H1 (cell line): ENCODE data around the gene TEX30. TPM values are rescaled to one million over a fixed set of nuclear protein-coding genes. Genes with fewer than 3 reads are reported as not detected.

Experiments
- CTCF ChIA-PET: fragments of 300-600 bp; sonication (Branson Sonifier 250); formaldehyde crosslinking; loops from one replicate; lab custom pipeline; 2021; ENCODE audit not compliant: partially characterized antibody; lab: Charles Lee
- POLR2A ChIA-PET: fragments of 300-600 bp; sonication (Branson Sonifier 250); formaldehyde crosslinking; loops from one replicate; lab custom pipeline; 2021; ENCODE audit warnings: inconsistent platforms; ENCODE audit not compliant: partially characterized antibody; lab: Charles Lee
- DNase-seq, 2 experiments: peaks; one replicate each; pipeline versions ENCODE4 v3.0.0 to v3.0.0-alpha.2; 2010 to 2022; ENCODE audit warnings: low spot score in 2 of 2, low read depth in 1 of 2, mixed read lengths in 1 of 2
- FAIRE-seq: peaks from 2 replicates; lab custom pipeline; 2011; peaks lifted over from hg19 to GRCh38; lab: Jason Lieb, UNC
- H2AFZ ChIP-seq: 2 replicates; pipeline ENCODE4 v1.8.1; 2012; ENCODE audit warnings: low read length, inconsistent platforms
- H2AK5ac ChIP-seq: 2 replicates; pipeline ENCODE4 v1.6.1; 2013; ENCODE audit warnings: low read depth, low read length
- H2BK120ac ChIP-seq: replicated peaks from 2 replicates; pipeline ENCODE3; 2013; ENCODE audit warnings: low read depth, low read length, inconsistent platforms
- H2BK12ac ChIP-seq: 2 replicates; pipeline ENCODE4 v1.6.1; 2013; ENCODE audit warnings: low read depth, low read length
- H2BK15ac ChIP-seq: 2 replicates; pipeline ENCODE4 v1.6.1; 2013; ENCODE audit warnings: low read length
- H2BK20ac ChIP-seq: 2 replicates; pipeline ENCODE4 v1.6.1; 2013; ENCODE audit warnings: low read length
- H2BK5ac ChIP-seq: 2 replicates; pipeline ENCODE4 v1.6.1; 2013; ENCODE audit warnings: low read depth, low read length
- H3K14ac ChIP-seq: 2 replicates; pipeline ENCODE4 v1.6.1; 2013; ENCODE audit warnings: inconsistent platforms; ENCODE audit not compliant: insufficient read length
- H3K18ac ChIP-seq: 2 replicates; pipeline ENCODE4 v1.6.1; 2013; ENCODE audit warnings: low read length; ENCODE audit errors: extremely low read depth
- H3K23ac ChIP-seq: 2 replicates; pipeline ENCODE4 v1.6.1; 2013; ENCODE audit warnings: inconsistent platforms; ENCODE audit not compliant: insufficient read length
- H3K23me2 ChIP-seq: 2 replicates; pipeline ENCODE4 v1.6.1; 2013; ENCODE audit warnings: low read depth, low read length
- H3K27ac ChIP-seq: 2 replicates; pipeline ENCODE4 v1.6.1; 2011; ENCODE audit warnings: low read depth, low read length, inconsistent platforms
- H3K27me3 ChIP-seq, 4 experiments: replicated peaks in 1 of 4; 1 replicate in 1 of 4; 2 replicates in 3 of 4; pipeline versions ENCODE4 v1.6.1 to v1.8.1; 2011 to 2013; ENCODE audit warnings: low read length in 3 of 4, mild to moderate bottlenecking in 3 of 4, inconsistent platforms in 2 of 4, mixed read lengths in 2 of 4, moderate library complexity in 1 of 4; ENCODE audit not compliant: control insufficient read depth in 3 of 4, insufficient read depth in 3 of 4; ENCODE audit errors: extremely low read depth in 1 of 4
- H3K36me3 ChIP-seq, 4 experiments: 2 replicates each; pipeline versions ENCODE4 v1.6.1 to v1.8.1; 2011 to 2013; ENCODE audit warnings: mild to moderate bottlenecking in 4 of 4, low read length in 3 of 4, moderate library complexity in 2 of 4, control low read depth in 1 of 4, inconsistent platforms in 1 of 4; ENCODE audit not compliant: insufficient read depth in 4 of 4, control insufficient read depth in 2 of 4
- H3K4ac ChIP-seq: replicated peaks from 2 replicates; pipeline ENCODE3; 2013; ENCODE audit warnings: low read length, low read depth, mixed read lengths, inconsistent platforms; ENCODE audit not compliant: insufficient read length
- H3K4me1 ChIP-seq, 4 experiments: replicated peaks in 1 of 4; 1 replicate in 1 of 4; 2 replicates in 3 of 4; pipeline versions ENCODE4 v1.6.1 to v1.8.1; 2011 to 2013; ENCODE audit warnings: low read length in 3 of 4, inconsistent platforms in 2 of 4, mixed read lengths in 1 of 4; ENCODE audit not compliant: insufficient read depth in 4 of 4, control insufficient read depth in 3 of 4
- H3K4me2 ChIP-seq, 2 experiments: 2 replicates each; pipeline versions ENCODE4 v1.6.1 to v1.8.1; 2011 to 2013; ENCODE audit warnings: low read depth in 2 of 2, low read length in 2 of 2, control low read depth in 1 of 2, inconsistent platforms in 1 of 2, mild to moderate bottlenecking in 1 of 2; ENCODE audit not compliant: insufficient read depth in 1 of 2
- H3K4me3 ChIP-seq, 4 experiments: fragments of 200-600, 300-600 bp in 1 of 4; sonication (generic), shearing (Covaris generic), sonication (Bioruptor Twin) in 1 of 4; 2 replicates each; pipeline versions ENCODE4 v1.5.1 to v1.8.1; 2011 to 2016; ENCODE audit warnings: low read length in 4 of 4, low read depth in 3 of 4, control low read depth in 2 of 4, inconsistent platforms in 2 of 4, mild to moderate bottlenecking in 2 of 4, mixed read lengths in 1 of 4, moderate library complexity in 1 of 4; ENCODE audit not compliant: insufficient read depth in 2 of 4; ENCODE audit errors: extremely low read depth in 1 of 4
- H3K56ac ChIP-seq: replicated peaks from 2 replicates; pipeline ENCODE3; 2013; ENCODE audit warnings: low read depth, mild to moderate bottlenecking, mixed read lengths, low read length, inconsistent platforms; ENCODE audit not compliant: insufficient read length
- H3K79me1 ChIP-seq: 2 replicates; pipeline ENCODE4 v1.6.1; 2013; ENCODE audit warnings: low read depth, low read length, control low read depth
- H3K79me2 ChIP-seq, 2 experiments: 2 replicates each; pipeline versions ENCODE4 v1.6.1 to v1.8.1; 2012 to 2013; ENCODE audit warnings: low read length in 2 of 2, mild to moderate bottlenecking in 2 of 2, inconsistent platforms in 1 of 2; ENCODE audit not compliant: insufficient read depth in 2 of 2, control insufficient read depth in 1 of 2
- H3K9ac ChIP-seq, 4 experiments: replicated peaks in 1 of 4; 1 replicate in 1 of 4; 2 replicates in 3 of 4; pipeline versions ENCODE4 v1.6.1 to v1.8.1; 2011 to 2013; ENCODE audit warnings: low read depth in 3 of 4, low read length in 3 of 4, control low read depth in 2 of 4, mild to moderate bottlenecking in 2 of 4, moderate library complexity in 2 of 4, inconsistent platforms in 1 of 4; ENCODE audit errors: extremely low read depth in 1 of 4
- H3K9me3 ChIP-seq, 2 experiments: 2 replicates each; pipeline versions ENCODE4 v1.6.1 to v1.8.1; 2012 to 2013; ENCODE audit warnings: mild to moderate bottlenecking in 2 of 2, moderate library complexity in 2 of 2, control low read depth in 1 of 2, inconsistent platforms in 1 of 2, low read depth in 1 of 2, low read length in 1 of 2, mixed read lengths in 1 of 2; ENCODE audit not compliant: insufficient read depth in 2 of 2
- H4K20me1 ChIP-seq, 2 experiments: replicated peaks in 1 of 2; 2 replicates each; pipeline versions ENCODE3 to v1.8.1; 2011 to 2013; ENCODE audit warnings: inconsistent platforms in 2 of 2, low read length in 2 of 2, mild to moderate bottlenecking in 1 of 2; ENCODE audit not compliant: insufficient read depth in 2 of 2, control insufficient read depth in 1 of 2
- H4K5ac ChIP-seq: 2 replicates; pipeline ENCODE4 v1.6.1; 2013; ENCODE audit warnings: low read length, low read depth, mixed read lengths, inconsistent platforms; ENCODE audit not compliant: insufficient read length
- H4K8ac ChIP-seq: 2 replicates; pipeline ENCODE4 v1.8.0; 2013; ENCODE audit warnings: mild to moderate bottlenecking, moderate library complexity, low read length, inconsistent platforms; ENCODE audit not compliant: insufficient read depth; ENCODE audit errors: extremely low read depth
- H4K91ac ChIP-seq: replicated peaks from 2 replicates; pipeline ENCODE3; 2013; ENCODE audit warnings: low read length, mixed read lengths, inconsistent platforms; ENCODE audit not compliant: insufficient read length
- CEBPB ChIP-seq: IDR thresholded peaks from 2 replicates; pipeline ENCODE4 v1.6.1; 2012; ENCODE audit warnings: low read depth, low read length
- MAFK ChIP-seq: IDR thresholded peaks from 2 replicates; pipeline ENCODE4 v1.6.1; 2012; ENCODE audit warnings: low read depth, mild to moderate bottlenecking, improper control_type of control experiment, low read length
- PHF8 ChIP-seq: fragments of 200-600 bp; sonication (generic); conservative IDR thresholded peaks from 2 replicates; pipeline ENCODE4 v1.7.1; 2012; ENCODE audit warnings: low read depth, mild to moderate bottlenecking, inconsistent platforms, low read length, moderate library complexity
- POLR2A ChIP-seq, 2 experiments: IDR thresholded peaks; 1 replicate in 1 of 2; 2 replicates in 1 of 2; pipeline ENCODE4 v1.6.1; 2011; ENCODE audit warnings: low read depth in 2 of 2, low read length in 2 of 2, mild to moderate bottlenecking in 2 of 2; ENCODE audit errors: control extremely low read depth in 1 of 2
- RBBP5 ChIP-seq: IDR thresholded peaks from 2 replicates; pipeline ENCODE4 v1.7.1; 2012; ENCODE audit warnings: low read depth, mild to moderate bottlenecking, inconsistent platforms, low read length, moderate library complexity, borderline replicate concordance
- TBP ChIP-seq: IDR thresholded peaks from 2 replicates; pipeline ENCODE4 v1.6.1; 2011; ENCODE audit warnings: low read depth, low read length, improper control_type of control experiment
- ZNF274 ChIP-seq: IDR thresholded peaks from 2 replicates; pipeline ENCODE4 v1.7.0; 2012; ENCODE audit warnings: low read length, borderline replicate concordance; ENCODE audit errors: extremely low read depth
- WGBS, 2 experiments: shearing (Covaris generic) in 1 of 2; methylation state at CpG; one replicate each; pipeline versions ENCODE4 v1.1.6 to v1.1.7; 2013 to 2015; ENCODE audit warnings: low lambda C conversion rate in 2 of 2, mixed read lengths in 2 of 2, inconsistent platforms in 1 of 2, low coverage in 1 of 2, missing lambda C conversion rate in 1 of 2; ENCODE audit not compliant: insufficient replicate concordance in 2 of 2, insufficient coverage in 1 of 2, insufficient read length in 1 of 2; ENCODE audit errors: extremely low coverage in 1 of 2, missing lambda C conversion rate in 1 of 2; 5-methylcytosine and 5-hydroxymethylcytosine counted together
- polyA plus RNA-seq, 7 experiments: library from polyadenylated mRNA; depleted of rRNA in 3 of 7; stranded (reverse) in 5 of 7; unstranded in 2 of 7; fragments of >200 nt in 5 of 7; fragments of 200-250 nt in 2 of 7; gene quantifications; 1 replicate in 5 of 7; 2 replicates in 1 of 7; 4 replicates in 1 of 7; pipeline versions ENCODE4 v1.2.1 to v1.2.3, GENCODE V29; 2011 to 2013; ENCODE audit warnings: missing spikeins in 2 of 7, mixed read lengths in 2 of 7
- total RNA-seq: library from RNA; stranded (reverse); fragmentation: NEBNext Ultra II Directional; extraction: Animal tissue kit (Norgen Biotek cat#: 25700); gene quantifications from 2 replicates; pipeline ENCODE4 v1.2.1, GENCODE V29; 2021
- TF ChIP-seq, protein P1 (sequence below): IDR thresholded peaks from 2 replicates; pipeline ENCODE4 v1.6.1; 2012; ENCODE audit warnings: low read length, inconsistent platforms

The TEX30 gene
- total and polyA plus RNA-seq, 2 of the 8 experiments (the other 6 are each of a cell fraction or from before 2014, with no cell fraction given): 6.5 to 10.3 TPM

DNA sequence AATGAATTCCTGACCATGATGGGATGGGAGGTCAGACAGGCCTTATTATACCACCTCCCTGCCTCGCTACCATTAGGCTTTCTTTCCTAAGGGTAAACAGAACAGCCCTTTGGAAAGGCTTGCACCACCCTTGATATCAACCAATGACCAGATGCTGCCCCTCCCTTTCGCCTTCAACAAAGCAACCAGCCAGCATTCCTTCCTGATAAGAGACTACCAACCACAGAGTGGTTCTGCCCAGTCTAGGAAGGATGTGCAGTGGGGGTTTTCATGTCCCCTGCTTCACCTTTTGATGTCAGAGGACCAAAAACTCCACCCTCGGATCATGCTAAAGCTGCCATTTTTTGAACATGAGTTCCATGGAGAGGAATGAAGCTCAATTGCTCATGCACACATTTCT lies 21.7 kb downstream of the TEX30 start:
- H4K91ac ChIP-seq: no peak overlapping the region
- H4K20me1 ChIP-seq: no peaks in the 10 kb centered on the region
- H2BK5ac ChIP-seq: no peak overlapping the region
- no peak overlapping the region for H3K18ac ChIP-seq
- H2BK12ac ChIP-seq: no peak overlapping the region
- no peak for DNase-seq
- H2AFZ ChIP-seq: no peak overlapping the region
- H4K5ac ChIP-seq: no peak overlapping the region
- H3K4me1 ChIP-seq: no peaks in the 10 kb centered on the region
- H4K8ac ChIP-seq: no peak overlapping the region
- H2BK20ac ChIP-seq: no peak overlapping the region
- no peaks in the 10 kb centered on the region for H3K36me3 ChIP-seq
- no peak overlapping the region for H3K23ac ChIP-seq
- H3K79me2 ChIP-seq: no peaks in the 10 kb centered on the region
- H2AK5ac ChIP-seq: no peak overlapping the region
- H2BK15ac ChIP-seq: no peak overlapping the region
- 90% methylated on average over 3 of the region's 3 CpGs; no CpG with 5 or more reads in 1 of the 2 experiments for WGBS, 2 experiments
- TF ChIP-seq ZNF274 (no peak), TBP (no peak), POLR2A (IDR thresholded peaks at IDR 0.05; ENCODE audit: control extremely low read depth in 1 of 2, low read depth in 2 of 2, low read length in 2 of 2) (no peak), MAFK (no peak), CEBPB (no peak), RBBP5 (no peak), PHF8 (no peak)
- TF ChIP-seq, protein P1, sequence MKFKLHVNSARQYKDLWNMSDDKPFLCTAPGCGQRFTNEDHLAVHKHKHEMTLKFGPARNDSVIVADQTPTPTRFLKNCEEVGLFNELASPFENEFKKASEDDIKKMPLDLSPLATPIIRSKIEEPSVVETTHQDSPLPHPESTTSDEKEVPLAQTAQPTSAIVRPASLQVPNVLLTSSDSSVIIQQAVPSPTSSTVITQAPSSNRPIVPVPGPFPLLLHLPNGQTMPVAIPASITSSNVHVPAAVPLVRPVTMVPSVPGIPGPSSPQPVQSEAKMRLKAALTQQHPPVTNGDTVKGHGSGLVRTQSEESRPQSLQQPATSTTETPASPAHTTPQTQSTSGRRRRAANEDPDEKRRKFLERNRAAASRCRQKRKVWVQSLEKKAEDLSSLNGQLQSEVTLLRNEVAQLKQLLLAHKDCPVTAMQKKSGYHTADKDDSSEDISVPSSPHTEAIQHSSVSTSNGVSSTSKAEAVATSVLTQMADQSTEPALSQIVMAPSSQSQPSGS: no peak
- H3K56ac ChIP-seq: no peak overlapping the region
- no peak overlapping the region for H3K4ac ChIP-seq
- no peak overlapping the region for H3K14ac ChIP-seq
- no peaks in the 10 kb centered on the region; the same call in 1 of the 2 replicates for H3K23me2 ChIP-seq
- H3K9ac ChIP-seq: no peak overlapping the region
- H3K79me1 ChIP-seq: no peaks in the 10 kb centered on the region
- H3K4me3 ChIP-seq: no peak overlapping the region
- peaks cover 0 to 3% of the 10 kb centered on the region in 2 experiments; a peak in 2 of 4 replicates for H3K9me3 ChIP-seq
- CTCF ChIA-PET: interaction anchor here (0.7 kb wide), 1 partner anchor 399 kb away, joined by 3 read pairs; no protein-coding TSS in a partner anchor
- H3K4me2 ChIP-seq: no peak overlapping the region
- no peak overlapping the region for H2BK120ac ChIP-seq
- POLR2A ChIA-PET: no interaction called here
- H3K27ac ChIP-seq: no peak overlapping the region
- H3K27me3 ChIP-seq: no peaks in the 10 kb centered on the region
- no peak for FAIRE-seq
